ACHN (cell line): ENCODE measurements around the gene PRRG1.
"Not testable (repeated sequence)": the region's sequence is repeated elsewhere in the genome, so short reads cannot be mapped to it uniquely, and the experiment has no call there.

Source experiments
- DNase-seq: peaks from one replicate; pipeline ENCODE4 v3.0.0-alpha.2; 2015
- in situ Hi-C: cut with HindIII; loops from 2 replicates; pipeline ENCODE4 v1.10.0; 2017; ENCODE audit warnings: low sequenced_read_pairs, low pct_ligation_motif_present, low pct_unique_long_range_greater_than_20kb

The PRRG1 gene

DNA sequence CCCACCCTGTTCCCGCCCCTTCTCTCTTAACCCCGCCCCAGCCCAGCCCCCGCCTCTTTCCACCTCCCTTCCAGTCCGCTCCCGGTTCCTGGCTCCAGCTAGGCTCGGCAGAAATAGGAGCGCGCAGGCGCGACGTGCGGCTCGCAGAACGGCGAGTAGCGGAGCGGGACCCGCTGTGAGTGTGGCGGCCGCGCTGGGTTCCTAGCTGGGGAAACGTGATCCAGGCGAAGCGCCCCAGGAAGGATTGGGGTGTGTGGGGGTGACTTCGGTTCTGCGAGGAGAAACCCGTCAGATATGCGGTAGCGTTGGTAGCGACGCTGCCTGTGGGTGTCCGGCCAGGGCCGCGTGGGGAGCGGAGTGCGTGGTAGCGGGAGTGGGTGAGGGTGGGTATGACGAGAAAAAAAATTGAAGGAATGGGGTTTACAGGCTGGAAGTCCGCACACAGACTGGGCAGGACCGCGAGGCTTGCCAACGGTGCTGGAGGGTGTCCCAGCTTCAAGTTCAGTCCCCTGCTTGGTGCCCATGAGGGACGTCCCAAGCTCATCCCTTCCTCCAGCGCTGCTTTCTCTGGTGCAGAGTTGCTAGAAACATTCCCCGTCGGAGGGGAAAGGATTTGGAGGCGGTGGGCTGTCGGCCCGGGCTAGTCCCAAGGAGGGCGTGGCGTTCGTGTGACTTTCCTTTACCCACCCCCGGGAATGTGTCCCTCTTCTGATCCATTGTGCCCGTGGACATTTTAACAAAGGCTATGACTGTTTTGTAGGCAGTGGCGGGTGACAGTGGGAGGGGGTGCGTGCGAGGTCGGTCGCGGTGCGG lies at the start of gene PRRG1:
Gene PRRG1 (plus strand): TSS at position 144 of the 813 bp plus-strand sequence. CDS start 56,886 bp downstream, outside the sequence.
- DNase-seq, result peak; percentile 77

DNA sequence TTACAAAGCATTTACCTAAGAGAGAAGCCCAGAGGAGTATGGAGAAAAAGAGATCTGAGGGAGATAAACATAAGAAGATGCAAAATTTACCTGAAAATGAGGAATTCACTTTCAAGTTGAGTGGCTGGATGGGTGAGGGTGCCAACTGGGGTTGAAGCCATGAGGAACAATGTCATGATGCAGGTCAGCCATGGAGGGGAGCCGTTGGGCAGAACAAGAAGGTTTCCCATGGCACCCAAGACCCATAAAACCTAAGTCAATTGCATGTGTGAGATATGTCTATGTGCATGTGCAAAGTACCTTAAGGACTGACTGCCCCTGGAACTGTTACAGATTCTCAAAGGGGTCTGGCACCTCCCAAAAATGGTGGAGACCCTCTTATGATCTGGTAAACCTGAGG lies 46.6 kb upstream of the PRRG1 start:
- in situ Hi-C loops, result no loop called here
- DNase-seq, result peak; percentile 28

More for the DNA sequence above, at the start of gene PRRG1:
- in situ Hi-C loops, result no loop called here

DNA sequence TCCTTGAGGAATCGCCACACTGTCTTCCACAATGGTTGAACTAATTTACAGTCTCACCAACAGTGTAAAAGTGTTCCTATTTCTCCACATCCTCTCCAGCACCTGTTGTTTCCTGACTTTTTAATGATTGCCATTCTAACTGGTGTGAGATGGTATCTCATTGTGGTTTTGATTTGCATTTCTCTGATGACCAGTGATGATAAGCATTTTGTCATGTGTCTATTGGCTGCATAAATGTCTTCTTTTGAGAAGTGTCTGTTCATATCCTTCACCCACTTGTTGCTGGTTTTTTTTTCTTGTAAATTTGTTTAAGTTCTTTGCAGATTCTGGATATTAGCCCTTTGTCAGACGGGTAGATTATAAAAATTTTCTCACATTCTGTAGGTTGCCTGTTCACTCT lies 43.9 kb upstream of the PRRG1 start:
- DNase-seq, in situ Hi-C loops: not testable (repeated sequence)

DNA sequence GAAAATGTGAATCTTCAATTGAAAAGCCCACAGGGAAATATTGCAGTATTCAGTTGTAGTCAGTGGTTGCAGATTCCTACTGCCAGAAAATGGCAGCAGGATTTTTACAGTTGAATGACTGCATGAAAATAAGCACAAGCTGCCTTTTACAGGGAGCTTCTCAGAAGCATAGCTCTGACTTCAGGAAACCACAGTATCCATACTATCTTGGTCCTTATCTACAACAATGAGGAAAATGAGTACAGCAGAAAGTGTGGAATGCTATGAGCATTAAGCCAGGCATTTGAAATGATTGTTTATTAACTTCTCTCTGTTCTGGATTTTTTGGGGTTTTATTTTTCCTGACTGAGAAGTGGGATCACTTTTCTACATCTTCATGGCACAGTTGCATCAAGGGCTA lies 34.6 kb upstream of the PRRG1 start:
- DNase-seq, result peak; percentile 60
- in situ Hi-C loops, result no loop called here

DNA sequence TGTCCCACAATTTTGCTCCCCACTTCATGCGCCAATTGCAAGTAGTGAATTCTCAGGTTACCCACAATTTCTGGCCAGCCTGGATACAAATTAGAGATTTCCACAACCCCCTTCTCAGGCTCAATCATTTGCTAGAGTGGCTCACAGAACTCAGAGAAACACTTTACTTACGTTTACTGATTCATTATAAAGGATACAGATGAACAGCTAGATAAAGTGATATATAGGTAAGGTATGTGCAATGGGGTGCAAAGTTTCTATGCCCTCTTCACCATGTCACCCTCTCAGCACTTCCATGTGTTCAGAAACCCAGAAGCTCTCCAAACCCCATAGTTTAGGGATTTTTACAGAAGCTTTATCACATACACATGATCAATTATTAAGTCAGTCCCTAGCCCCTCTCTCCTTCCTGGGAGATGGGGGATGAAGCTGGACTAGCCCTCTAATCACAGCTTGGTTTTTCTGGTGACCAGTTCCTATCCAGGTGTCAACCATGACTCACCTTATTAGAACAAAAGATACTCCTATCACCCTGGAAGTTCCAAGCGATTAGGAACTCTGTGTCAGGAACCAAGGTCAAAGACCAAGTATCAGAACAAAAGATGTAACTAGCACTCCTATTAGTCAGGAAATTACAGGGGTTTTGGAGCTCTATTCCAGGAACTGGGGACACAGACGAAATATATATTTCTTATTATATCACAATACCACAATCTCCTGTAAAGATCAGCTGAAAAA lies 33.5 kb upstream of the PRRG1 start:
- in situ Hi-C loops, result no loop called here
- DNase-seq, result no peak

DNA sequence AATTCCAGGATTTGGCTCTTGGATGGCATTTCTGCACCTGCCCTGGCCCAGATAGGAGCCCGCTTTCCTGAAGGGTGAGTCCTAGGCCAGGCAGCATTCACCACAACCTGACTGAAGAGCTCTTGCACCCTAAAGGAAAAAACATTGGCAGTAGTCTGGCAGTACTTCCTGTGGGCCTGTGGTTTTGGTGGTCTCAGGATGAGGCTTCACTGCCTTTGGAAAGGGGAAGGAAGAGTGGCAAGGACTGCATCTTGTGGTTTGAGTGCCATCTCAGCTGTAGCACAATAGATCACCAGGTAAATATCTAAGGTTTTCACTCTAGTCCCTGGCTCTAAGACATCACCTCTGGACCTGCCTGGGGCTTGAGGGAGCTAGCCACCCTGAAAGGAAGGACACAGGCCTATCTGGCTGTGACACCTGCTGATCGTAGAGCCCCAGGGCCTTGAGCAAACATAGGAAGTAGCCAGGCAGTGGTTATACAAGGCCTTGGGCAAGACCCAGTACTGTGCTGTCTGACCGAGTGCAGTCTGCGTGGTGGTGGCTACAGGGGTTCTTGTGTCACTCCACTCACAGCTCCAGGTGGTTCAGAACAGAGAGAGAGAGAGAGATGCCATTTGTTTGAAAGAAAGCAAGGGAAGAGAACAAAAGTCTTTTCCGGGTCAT lies 28.5 kb upstream of the PRRG1 start:
- no peak for DNase-seq
- in situ Hi-C loops, result no loop called here

DNA sequence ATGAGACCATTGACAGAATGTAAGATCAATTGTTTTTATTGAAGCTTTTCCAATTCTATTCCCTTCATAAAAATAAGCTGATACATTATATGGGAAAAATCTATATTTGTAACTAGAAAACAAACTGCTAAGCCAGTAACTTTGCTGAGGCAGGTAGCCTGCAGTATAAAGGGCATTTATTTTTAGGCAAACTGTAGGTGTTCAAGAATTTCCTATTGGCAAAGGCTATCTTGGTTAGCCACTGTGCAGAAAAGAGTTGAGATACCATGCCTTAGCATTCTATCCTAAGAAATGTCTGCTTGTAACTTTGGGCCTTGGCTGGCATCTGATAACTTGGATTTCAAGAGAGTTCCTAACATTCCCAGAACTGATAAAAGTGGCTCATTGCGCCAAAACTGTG lies 18.5 kb upstream of the PRRG1 start:
- in situ Hi-C loops, result no loop called here
- DNase-seq, result no peak

DNA sequence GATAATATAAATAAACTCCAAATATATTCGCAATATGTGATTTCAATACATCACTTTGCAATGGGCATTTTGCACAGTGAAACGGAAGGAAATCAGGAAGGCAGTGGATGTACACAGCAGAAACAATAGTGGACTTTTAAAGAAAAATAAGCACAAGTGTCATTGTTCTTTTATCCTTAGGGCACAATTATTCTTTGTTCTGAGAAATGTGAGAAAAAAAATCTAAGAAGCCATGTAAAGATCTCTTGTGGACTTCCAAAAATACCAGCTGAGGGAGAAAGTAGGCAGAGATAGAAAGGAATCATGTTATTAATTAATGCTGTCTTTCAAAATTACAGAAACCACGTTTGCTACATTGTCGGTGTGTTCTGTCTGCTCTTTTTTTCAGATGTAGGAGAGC lies 17.6 kb upstream of the PRRG1 start:
- in situ Hi-C loops, result no loop called here

DNA sequence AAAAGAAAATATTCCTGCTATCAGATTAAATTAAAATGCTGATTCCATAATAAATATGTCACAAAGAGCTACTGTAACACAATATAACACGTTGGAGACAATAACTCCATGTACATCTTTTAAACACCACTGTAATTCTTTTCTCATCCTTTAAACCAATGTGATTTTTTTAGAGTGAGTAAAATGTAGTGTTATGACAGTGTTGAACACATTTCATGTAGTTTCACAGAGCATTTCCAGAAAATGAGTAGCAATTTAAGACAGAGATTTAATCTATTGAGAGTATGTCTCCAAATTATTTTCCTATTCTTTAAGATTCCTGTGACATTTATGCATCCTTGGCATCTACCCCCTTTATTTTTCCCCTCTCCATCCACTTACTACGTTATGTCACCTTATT lies 17.1 kb upstream of the PRRG1 start:
- in situ Hi-C loops, result no loop called here
- no peak for DNase-seq

More for the DNA sequence above, 17.6 kb upstream of the PRRG1 start:
- DNase-seq, result no peak

DNA sequence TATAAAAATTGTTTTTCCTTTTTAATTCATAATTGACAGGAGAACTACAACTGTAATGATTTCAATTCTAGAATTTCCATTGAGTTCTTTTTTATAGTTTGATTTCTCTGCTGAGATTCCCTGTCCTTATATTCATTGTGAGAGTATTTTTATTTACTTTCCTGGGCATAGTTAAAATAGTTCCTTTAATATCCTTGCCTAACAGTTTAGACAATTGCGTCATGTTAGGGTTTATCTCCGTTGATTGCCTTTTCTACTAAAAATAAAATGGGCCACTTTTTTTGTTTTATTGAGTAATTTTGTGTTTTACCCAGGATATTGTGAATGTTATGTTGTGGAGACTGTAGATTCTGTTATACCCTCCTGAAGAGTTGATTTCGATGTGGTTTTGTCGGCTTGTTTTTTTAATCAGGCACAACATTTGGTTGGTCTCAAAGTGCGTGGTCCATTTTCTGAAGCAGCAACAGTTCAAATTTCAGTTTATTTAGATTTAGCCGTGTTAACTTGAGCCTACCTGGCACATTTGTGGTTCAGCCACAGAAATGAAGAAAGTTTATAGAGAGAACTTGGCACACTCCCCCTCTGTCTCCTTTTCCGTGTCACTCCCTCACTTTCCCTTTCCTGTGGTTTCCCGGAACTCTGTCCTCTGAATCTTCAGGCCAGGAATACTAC lies 16.0 kb upstream of the PRRG1 start:
- no peak for DNase-seq
- in situ Hi-C loops, result no loop called here

DNA sequence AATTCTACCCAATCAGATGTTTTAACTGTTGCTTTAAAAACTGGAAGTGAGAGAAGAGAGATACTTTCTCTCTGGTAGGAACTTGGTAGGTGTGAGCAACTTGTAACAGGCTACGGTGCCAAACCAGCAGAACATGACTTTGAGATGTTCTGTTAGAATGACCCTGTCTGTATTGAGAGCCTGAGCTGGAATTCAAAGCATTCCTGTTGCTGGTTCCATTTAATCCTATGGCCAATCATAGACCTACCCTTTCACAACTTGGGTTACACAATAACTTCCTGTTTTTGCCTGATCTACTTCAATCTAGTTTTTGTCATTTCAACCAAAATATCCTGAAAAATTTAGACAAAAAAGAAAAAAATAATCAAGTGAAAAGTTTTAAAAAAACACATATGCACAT lies 1.7 kb upstream of the PRRG1 start:
- in situ Hi-C loops, result no loop called here
- peak; percentile 77 for DNase-seq

DNA sequence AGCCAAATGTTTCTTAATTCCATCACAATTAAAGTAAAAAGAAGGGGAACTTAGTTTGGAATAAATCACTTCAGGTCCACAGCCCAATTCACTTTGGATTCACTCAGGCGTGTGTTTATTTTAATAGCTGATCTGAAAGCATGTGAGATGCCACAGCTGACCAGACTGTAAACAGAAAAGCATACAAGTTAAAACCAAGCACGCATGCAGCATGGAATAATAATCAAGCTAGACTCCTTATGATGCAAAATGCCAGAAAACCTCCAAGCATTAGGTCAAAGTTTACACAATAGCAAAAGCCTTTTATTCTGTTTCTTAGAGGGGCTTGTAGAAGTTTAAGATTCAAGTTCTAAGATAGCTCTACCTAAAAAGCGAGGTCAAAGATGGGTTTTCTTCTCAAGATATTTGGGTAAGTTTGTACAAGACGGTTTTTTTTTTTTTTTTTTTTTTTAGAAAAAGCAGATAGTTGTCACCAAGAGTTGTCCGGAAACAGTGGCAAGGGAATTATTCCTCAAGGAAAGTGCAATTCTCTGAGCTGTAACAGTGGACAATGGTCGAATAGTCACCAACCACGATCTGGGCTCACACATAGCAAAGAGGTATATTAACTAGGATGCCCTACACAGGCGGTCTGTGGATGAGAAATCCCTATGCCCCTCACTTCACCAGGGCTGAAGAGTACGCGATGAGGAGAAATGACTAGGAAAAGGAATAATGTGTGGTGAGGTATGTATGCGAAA lies 763 bp upstream of the PRRG1 start:
- in situ Hi-C loops, result no loop called here
- DNase-seq, result peak; percentile 44

DNA sequence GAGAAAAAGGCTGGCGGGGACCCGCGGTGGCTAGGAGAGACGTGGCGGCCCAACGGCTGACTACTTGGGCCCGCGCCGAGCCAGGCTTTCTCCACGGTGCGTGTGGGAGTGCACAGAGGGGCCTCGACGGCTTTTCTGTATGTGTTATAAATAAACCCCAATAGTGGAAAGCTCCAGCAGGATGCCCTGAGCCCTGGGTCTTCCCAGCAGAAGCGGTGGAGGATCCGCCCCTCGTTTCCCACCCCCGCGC lies 268 bp upstream of the PRRG1 start:
- no peak for DNase-seq
- in situ Hi-C loops, result no loop called here

DNA sequence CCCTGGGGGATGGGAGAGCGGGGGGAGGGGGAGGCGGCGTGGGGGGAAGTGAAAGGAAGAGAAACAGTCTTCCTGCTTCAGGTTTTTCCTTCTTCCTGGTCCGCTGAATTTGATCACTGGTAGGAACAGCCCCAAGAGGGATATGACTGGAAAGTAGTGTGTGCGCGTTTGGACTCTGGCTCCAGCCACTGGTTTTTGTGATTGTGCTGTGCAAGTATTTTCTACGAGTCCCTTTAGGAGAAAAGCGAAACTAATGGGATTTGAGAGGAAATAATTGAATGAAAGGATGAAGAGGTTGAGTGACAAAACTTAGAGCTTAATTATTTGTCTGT lies 836 bp downstream of the PRRG1 start:
- in situ Hi-C loops, result no loop called here
- peak; percentile 22 for DNase-seq

DNA sequence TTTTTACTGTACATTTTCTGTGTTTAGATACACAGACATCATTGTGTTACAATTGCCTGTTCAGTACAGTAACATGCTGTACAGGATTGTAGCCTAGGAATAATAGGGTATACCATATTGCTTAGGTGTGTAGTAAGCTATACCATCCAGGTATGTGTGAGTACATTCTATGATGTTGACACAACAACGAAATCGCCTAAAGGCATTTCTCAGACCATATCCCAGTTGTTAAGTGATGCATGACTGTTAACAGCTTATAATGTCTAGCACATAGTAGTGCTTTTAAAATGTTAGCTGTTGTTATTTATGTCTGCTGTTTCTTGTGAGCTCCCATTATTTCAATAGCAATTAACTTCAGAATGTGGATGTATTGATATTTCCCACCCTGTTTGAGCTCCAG lies 4.5 kb downstream of the PRRG1 start:
- no peak for DNase-seq
- in situ Hi-C loops, result no loop called here

DNA sequence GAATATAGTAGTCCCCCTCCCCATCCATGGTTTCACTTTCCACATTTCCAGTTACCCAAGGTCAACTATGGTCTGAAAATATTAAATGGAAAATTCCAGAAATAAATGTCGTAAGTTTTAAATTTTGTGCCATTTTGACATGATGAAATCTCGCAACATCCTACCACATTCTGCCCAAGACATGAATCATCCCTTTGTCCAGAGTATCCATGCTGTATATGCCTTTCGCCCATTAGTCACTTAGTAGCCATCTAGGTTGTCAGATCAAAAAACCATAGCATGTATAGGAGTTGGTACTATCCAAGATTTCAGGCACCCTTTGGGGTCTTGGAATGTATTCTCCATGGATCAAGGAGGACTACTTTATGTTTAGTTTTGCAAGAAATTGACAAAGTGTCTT lies 8.3 kb downstream of the PRRG1 start:
- in situ Hi-C loops, result no loop called here
- DNase-seq, result no peak

DNA sequence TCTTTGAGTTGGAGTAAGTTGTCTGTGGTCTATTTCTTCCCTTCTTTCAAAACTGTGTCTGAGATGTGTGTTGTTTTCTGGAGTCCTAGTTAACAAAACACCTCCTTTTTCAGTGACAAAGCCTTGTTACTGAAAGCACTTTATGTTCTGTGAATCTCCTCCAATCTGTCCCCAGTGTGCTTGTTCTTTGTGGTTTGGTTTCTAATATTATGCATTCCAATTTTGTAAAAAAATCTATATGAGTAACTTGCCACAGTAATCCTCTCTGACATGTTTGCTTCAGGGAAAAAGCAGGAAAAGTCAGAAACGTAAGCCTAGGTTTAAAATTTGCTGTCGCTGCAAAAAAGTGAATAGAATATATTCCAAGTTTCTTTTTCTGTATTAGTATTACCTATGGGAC lies 12.4 kb downstream of the PRRG1 start:
- DNase-seq, result no peak

DNA sequence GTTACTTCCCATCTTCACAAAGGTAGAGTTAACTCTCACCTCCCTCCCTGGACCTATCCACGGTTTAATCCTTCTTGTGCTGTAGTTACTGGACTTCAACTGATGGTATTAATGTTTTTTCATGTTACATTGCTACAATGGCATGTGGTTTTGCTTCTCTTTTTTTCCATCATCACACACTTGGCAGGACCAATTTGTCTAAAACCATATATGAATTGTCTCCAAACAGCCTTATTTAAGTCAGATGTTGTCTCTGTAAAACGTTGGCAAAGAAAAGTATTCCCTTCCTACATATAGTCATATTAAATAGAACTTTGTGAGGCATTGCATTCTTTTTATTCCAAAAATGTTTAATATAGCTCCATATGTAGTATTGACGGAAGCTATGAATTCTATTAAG lies 15.5 kb downstream of the PRRG1 start:
- in situ Hi-C loops, result no loop called here
- no peak for DNase-seq

More for the DNA sequence above, 12.4 kb downstream of the PRRG1 start:
- in situ Hi-C loops, result no loop called here

DNA sequence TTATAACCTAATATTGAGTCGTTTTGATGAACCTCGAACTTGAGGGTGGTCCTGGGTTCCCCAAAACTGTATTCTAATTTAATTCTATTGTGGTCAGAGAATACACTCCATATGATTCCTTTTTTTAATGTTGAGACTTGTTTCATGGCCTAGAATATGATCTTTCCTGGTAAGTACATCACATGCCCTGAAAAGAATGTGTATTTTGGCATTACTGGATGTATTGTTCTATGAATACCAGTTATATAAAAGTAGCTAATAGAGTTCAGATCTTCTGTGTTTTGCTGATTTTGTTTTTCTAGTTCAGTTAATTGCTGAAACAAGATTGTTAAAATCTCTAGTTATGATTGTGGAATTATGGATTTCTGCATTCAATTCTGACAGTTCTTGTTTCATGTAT lies 18.8 kb downstream of the PRRG1 start:
- no peak for DNase-seq
- in situ Hi-C loops, result no loop called here
